ENCODE measurements around the gene BCKDHA. TPM values are rescaled to one million over a fixed set of nuclear protein-coding genes. Genes with fewer than 3 reads are reported as not detected.

The BCKDHA gene
- total and polyA plus RNA-seq, 2 of the 4 experiments (the other 2 are of a cell fraction), result 7.6 to 7.7 TPM

- Histone ChIP-seq H4K20me1 (ENCODE audit: insufficient read depth, low read length) (no peaks in the 10 kb centered on the region), H3K27me3 (ENCODE audit: control insufficient read depth, insufficient read depth, low read length) (peaks cover 3% of the 10 kb centered on the region), H3K9me1 (ENCODE audit: insufficient read depth, low read length) (no peaks in the 10 kb centered on the region), H3K79me1 (ENCODE audit: low read depth in 1 of 2, low read length in 2 of 2) (peaks cover under 1% of the 10 kb centered on the region in 2 experiments; a peak in 2 of 4 replicates), H3K9me3 (ENCODE audit: control insufficient read depth, insufficient read depth, low read length) (no peaks in the 10 kb centered on the region), H3K14ac (replicated peaks; ENCODE audit: low read depth, low read length) (no peak overlapping the region), H2BK120ac (ENCODE audit: low read depth, low read length) (no peak overlapping the region), H2AK5ac (ENCODE audit: low read depth, low read length) (no peak overlapping the region), H3K18ac (ENCODE audit: low read depth, low read length) (no peak overlapping the region), H2AFZ (replicated peaks; ENCODE audit: low read length, poor library complexity) (no peak overlapping the region), H2BK5ac (ENCODE audit: low read depth, low read length, poor library complexity, severe bottlenecking) (no peak overlapping the region), H4K8ac (ENCODE audit: low read depth in 2 of 2, low read length in 2 of 2) (no peak overlapping the region), H3K36me3 (ENCODE audit: control insufficient read depth, insufficient read depth, low read length) (no peaks in the 10 kb centered on the region), H3K9ac (ENCODE audit: low read depth, low read length) (no peak overlapping the region), H3K27ac (ENCODE audit: insufficient read depth, low read length) (no peak overlapping the region), H3K23ac (ENCODE audit: low read depth, low read length) (no peak overlapping the region), H4K5ac (ENCODE audit: low read depth, low read length) (no peak overlapping the region), H2BK20ac (ENCODE audit: low read depth, low read length) (no peak overlapping the region), H3K4me2 (ENCODE audit: low read depth, low read length) (no peak overlapping the region), H2AK9ac (replicated peaks; ENCODE audit: low read depth, low read length, poor library complexity) (no peak overlapping the region), H3K4ac (ENCODE audit: low read depth, low read length) (no peak overlapping the region), H4K91ac (ENCODE audit: insufficient read depth, low read depth, low read length) (no peak overlapping the region), H2BK15ac (ENCODE audit: low read depth, low read length) (no peak overlapping the region), H3K4me1 (ENCODE audit: control insufficient read depth, insufficient read depth, low read length) (no peaks in the 10 kb centered on the region; the same call in 1 of the 2 replicates), H3K56ac (ENCODE audit: extremely low read depth, insufficient read depth, low read length) (no peak overlapping the region), H3K4me3 (ENCODE audit: insufficient read depth, low read depth, low read length) (no peak overlapping the region)
- no TSS peak for BruUV-seq (replicated peaks)
- CTCF ChIA-PET, result no interaction called here
- dilution Hi-C loops (cut with HindIII; ENCODE audit: low sequenced_read_pairs, unreplicated experiment), result no loop called here
- WGBS, 2 experiments (ENCODE audit: extremely low coverage in 2 of 2, insufficient read length in 1 of 2), result 51% methylated on average over 2 of the region's 6 CpGs; no CpG with 5 or more reads in 1 of the 2 experiments
- ATAC-seq (ENCODE audit: low read depth) (no peak), DNase-seq (no peak)
- in situ Hi-C loops (cut with MboI; ENCODE audit: low sequenced_read_pairs), result loop anchor here (5.0 kb wide), 1 partner anchor 128 kb away; no protein-coding TSS in a partner anchor
- intact Hi-C loops (cut with micrococcal nuclease), result no loop called here
- TF ChIP-seq MAFK (IDR thresholded peaks at IDR 0.05; ENCODE audit: low read depth, low read length), result no peak
- no peak for TF ChIP-seq RCOR1 (IDR thresholded peaks at IDR 0.05; ENCODE audit: insufficient replicate concordance, low read length)
- TF ChIP-seq POLR2A (IDR thresholded peaks at IDR 0.05; ENCODE audit: low read depth, low read length), result no peak
- TF ChIP-seq MAZ (IDR thresholded peaks at IDR 0.05; ENCODE audit: borderline replicate concordance, low read depth, low read length), result no peak
- no peak for TF ChIP-seq FOS (IDR thresholded peaks at IDR 0.05; ENCODE audit: low read depth, low read length)
- TF ChIP-seq, protein P1, sequence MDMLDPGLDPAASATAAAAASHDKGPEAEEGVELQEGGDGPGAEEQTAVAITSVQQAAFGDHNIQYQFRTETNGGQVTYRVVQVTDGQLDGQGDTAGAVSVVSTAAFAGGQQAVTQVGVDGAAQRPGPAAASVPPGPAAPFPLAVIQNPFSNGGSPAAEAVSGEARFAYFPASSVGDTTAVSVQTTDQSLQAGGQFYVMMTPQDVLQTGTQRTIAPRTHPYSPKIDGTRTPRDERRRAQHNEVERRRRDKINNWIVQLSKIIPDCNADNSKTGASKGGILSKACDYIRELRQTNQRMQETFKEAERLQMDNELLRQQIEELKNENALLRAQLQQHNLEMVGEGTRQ (IDR thresholded peaks at IDR 0.05; ENCODE audit: low read depth, low read length), result no peak
- no peak for TF ChIP-seq NFE2L2 (IDR thresholded peaks at IDR 0.05; ENCODE audit: low read depth, low read length)
- TF ChIP-seq BHLHE40 (IDR thresholded peaks at IDR 0.05; ENCODE audit: low read depth, low read length), result no peak
- TF ChIP-seq RAD21 (IDR thresholded peaks at IDR 0.05; ENCODE audit: low read length), result no peak
- no peak for TF ChIP-seq CTCF (conservative IDR thresholded peaks at IDR 0.05; ENCODE audit: low read depth, low read length)
- no peak for TF ChIP-seq MXI1 (IDR thresholded peaks at IDR 0.05; ENCODE audit: borderline replicate concordance, low read depth, low read length)
- no peak for TF ChIP-seq CEBPB (IDR thresholded peaks at IDR 0.05; ENCODE audit: low read depth, low read length)
- no peak for TF ChIP-seq CHD1 (IDR thresholded peaks at IDR 0.05; ENCODE audit: low read depth, low read length)
- no peak for TF ChIP-seq SMC3 (IDR thresholded peaks at IDR 0.05; ENCODE audit: low read depth, low read length)
- no peak for TF ChIP-seq ELK1 (IDR thresholded peaks at IDR 0.05; ENCODE audit: borderline replicate concordance, low read depth, low read length)
- POLR2A ChIA-PET (ENCODE audit: unreplicated experiment), result no interaction called here
Measured at GRCh38 chr19:41443813-41444455, 46.3 kb downstream of the BCKDHA start.
